ENCODE measurements around the gene MYOM1. TPM values are rescaled to one million over a fixed set of nuclear protein-coding genes. Genes with fewer than 3 reads are reported as not detected.

Gene MYOM1
- total RNA-seq, 1 experiment from 2014 or later: 0.07 TPM

DNA sequence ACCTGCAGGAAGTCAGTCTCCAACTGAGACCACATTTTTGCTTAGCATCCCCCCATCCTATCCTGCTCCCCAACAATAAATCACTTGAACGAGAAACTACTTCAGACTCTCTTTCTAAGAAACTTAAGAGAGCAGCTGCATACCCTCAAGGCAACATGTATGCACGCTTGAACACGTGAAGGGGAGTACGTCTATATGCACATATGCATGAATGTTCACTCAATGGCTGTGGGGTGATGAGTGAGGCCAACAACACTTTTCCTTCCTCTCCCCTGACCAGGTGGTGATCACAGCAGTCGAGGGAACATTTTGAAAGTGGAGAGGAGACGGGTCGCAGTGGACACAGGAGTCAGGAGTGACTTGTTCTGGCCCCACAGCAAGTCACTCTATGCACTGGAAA is 127.0 kb downstream of the MYOM1 start:
- no peaks in the 10 kb centered on the region for H3K36me3 ChIP-seq (ENCODE audit: low read depth, low read length)
- CTCF ChIA-PET: no interaction called here
- TF ChIP-seq, protein P1, sequence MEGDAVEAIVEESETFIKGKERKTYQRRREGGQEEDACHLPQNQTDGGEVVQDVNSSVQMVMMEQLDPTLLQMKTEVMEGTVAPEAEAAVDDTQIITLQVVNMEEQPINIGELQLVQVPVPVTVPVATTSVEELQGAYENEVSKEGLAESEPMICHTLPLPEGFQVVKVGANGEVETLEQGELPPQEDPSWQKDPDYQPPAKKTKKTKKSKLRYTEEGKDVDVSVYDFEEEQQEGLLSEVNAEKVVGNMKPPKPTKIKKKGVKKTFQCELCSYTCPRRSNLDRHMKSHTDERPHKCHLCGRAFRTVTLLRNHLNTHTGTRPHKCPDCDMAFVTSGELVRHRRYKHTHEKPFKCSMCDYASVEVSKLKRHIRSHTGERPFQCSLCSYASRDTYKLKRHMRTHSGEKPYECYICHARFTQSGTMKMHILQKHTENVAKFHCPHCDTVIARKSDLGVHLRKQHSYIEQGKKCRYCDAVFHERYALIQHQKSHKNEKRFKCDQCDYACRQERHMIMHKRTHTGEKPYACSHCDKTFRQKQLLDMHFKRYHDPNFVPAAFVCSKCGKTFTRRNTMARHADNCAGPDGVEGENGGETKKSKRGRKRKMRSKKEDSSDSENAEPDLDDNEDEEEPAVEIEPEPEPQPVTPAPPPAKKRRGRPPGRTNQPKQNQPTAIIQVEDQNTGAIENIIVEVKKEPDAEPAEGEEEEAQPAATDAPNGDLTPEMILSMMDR (conservative IDR thresholded peaks at IDR 0.05; ENCODE audit: low read depth, low read length): no peak
- no peak for TF ChIP-seq EZH2phosphoT487 (IDR thresholded peaks at IDR 0.05; ENCODE audit: borderline replicate concordance, low read length)
- TF ChIP-seq EZH2 (IDR thresholded peaks at IDR 0.05; ENCODE audit: low read length, unreplicated experiment): no peak

DNA sequence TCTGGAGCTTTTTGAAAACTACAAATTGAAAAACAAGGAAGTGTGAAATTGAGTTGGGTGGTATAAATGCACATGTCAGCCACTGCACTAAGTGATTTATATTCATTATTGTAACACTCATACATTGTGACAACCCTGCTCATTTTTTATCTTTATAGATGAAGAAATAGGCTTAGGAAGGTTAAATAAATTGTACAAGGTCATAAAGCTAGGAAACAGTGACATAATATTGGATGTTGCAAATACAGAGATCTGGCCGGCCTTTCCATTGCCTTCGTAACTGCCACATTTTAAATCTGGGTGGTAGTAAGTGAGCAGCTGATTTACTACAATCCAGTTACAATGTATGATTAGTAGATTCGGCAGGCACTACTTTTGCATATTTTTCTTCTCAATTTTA is 130.2 kb downstream of the MYOM1 start:
- H3K4me3 ChIP-seq (ENCODE audit: low read length): no peak overlapping the region
- no peaks in the 10 kb centered on the region for H3K27me3 ChIP-seq (ENCODE audit: low read length)
- H3K4me2 ChIP-seq (ENCODE audit: low read length): no peak overlapping the region
- H2AFZ ChIP-seq (ENCODE audit: low read length): no peak overlapping the region
- DNase-seq: no peak
- ChIA-PET CTCF (interaction anchor here (1.3 kb wide), 1 partner anchor 26 kb away, joined by 6 read pairs; no protein-coding TSS in a partner anchor), POLR2A (ENCODE audit: unreplicated experiment) (no interaction called here)
- H3K79me2 ChIP-seq (ENCODE audit: low read length): no peaks in the 10 kb centered on the region
- H3K27ac ChIP-seq (ENCODE audit: low read length): no peak overlapping the region
- peaks cover 17% of the 10 kb centered on the region for H3K4me1 ChIP-seq (ENCODE audit: insufficient read depth, low read length)
- BruUV-seq (replicated peaks): no TSS peak
- no peaks in the 10 kb centered on the region for H4K20me1 ChIP-seq (ENCODE audit: low read length)
- H3K36me3 ChIP-seq (ENCODE audit: low read depth, low read length): no peaks in the 10 kb centered on the region
- no peak overlapping the region for H3K9ac ChIP-seq (ENCODE audit: low read length)
- TF ChIP-seq, protein P1 (conservative IDR thresholded peaks at IDR 0.05; ENCODE audit: low read depth, low read length): no peak
- TF ChIP-seq EZH2phosphoT487 (IDR thresholded peaks at IDR 0.05; ENCODE audit: borderline replicate concordance, low read length) (no peak), EZH2 (IDR thresholded peaks at IDR 0.05; ENCODE audit: low read length, unreplicated experiment) (no peak)
- intact Hi-C loops (cut with micrococcal nuclease): loop anchor here (5.0 kb wide), 1 partner anchor 63 kb away; no protein-coding TSS in a partner anchor
- no peaks in the 10 kb centered on the region for H3K9me3 ChIP-seq (ENCODE audit: low read length)
- no peak for ATAC-seq
- H3F3A ChIP-seq (ENCODE audit: low read length, unreplicated experiment): no peaks in the 10 kb centered on the region
- H3K9me2 ChIP-seq (replicated peaks; ENCODE audit: low read length): no peaks in the 10 kb centered on the region

More for the DNA sequence above, 127.0 kb downstream of the MYOM1 start:
- Histone ChIP-seq H3K79me2 (ENCODE audit: low read length) (no peaks in the 10 kb centered on the region), H3K4me1 (ENCODE audit: insufficient read depth, low read length) (peaks cover 17% of the 10 kb centered on the region), H4K20me1 (ENCODE audit: low read length) (no peaks in the 10 kb centered on the region), H3K9ac (ENCODE audit: low read length) (no peak overlapping the region), H3K27me3 (ENCODE audit: low read length) (no peaks in the 10 kb centered on the region), H2AFZ (ENCODE audit: low read length) (no peak overlapping the region), H3K4me3 (ENCODE audit: low read length) (no peak overlapping the region), H3K27ac (ENCODE audit: low read length) (no peak overlapping the region), H3K9me3 (ENCODE audit: low read length) (no peaks in the 10 kb centered on the region), H3K4me2 (ENCODE audit: low read length) (peak overlapping the region; percentile 53), H3K9me2 (replicated peaks; ENCODE audit: low read length) (no peaks in the 10 kb centered on the region), H3F3A (ENCODE audit: low read length, unreplicated experiment) (no peaks in the 10 kb centered on the region)
- no TSS peak for BruUV-seq (replicated peaks)
- no peak for ATAC-seq
- intact Hi-C loops (cut with micrococcal nuclease): no loop called here
- POLR2A ChIA-PET (ENCODE audit: unreplicated experiment): no interaction called here
- DNase-seq: no peak

DNA sequence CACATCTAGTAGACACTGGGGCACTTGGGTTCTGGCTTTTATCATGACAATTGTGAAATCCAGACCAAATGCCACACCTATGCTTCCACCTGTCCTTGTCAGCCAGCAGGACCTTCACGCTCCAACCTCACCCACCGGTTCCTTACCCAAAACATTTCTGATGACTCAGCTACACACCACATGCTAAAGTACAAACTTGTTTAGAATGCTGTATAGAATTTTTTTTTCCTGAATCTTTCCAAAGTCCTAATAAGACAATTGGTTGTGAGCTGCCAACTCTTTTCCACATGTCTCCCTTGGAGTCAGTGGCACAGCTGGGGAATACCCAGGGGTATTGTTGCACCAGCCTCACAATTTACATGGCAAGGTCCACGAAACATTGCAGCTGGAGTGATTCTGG is 131.3 kb downstream of the MYOM1 start:
- H3K4me1 ChIP-seq (ENCODE audit: insufficient read depth, low read length): peaks cover 8% of the 10 kb centered on the region

More for the DNA sequence above, 131.3 kb downstream of the MYOM1 start:
- ChIA-PET CTCF (interaction anchor here (0.5 to 1.3 kb wide), 4 partner anchors 14 to 1066 kb away, joined by 3 to 6 read pairs (median 4); no protein-coding TSS in a partner anchor), POLR2A (ENCODE audit: unreplicated experiment) (no interaction called here)
- DNase-seq (no peak), ATAC-seq (no peak)
- no TSS peak for BruUV-seq (replicated peaks)
- no peaks in the 10 kb centered on the region for H3F3A ChIP-seq (ENCODE audit: low read length, unreplicated experiment)
- H3K27ac ChIP-seq (ENCODE audit: low read length): no peak overlapping the region
- no peaks in the 10 kb centered on the region for H3K9me2 ChIP-seq (replicated peaks; ENCODE audit: low read length)
- H4K20me1 ChIP-seq (ENCODE audit: low read length): no peaks in the 10 kb centered on the region
- H3K9ac ChIP-seq (ENCODE audit: low read length): no peak overlapping the region
- H3K79me2 ChIP-seq (ENCODE audit: low read length): no peaks in the 10 kb centered on the region
- TF ChIP-seq EZH2phosphoT487 (IDR thresholded peaks at IDR 0.05; ENCODE audit: borderline replicate concordance, low read length) (no peak), EZH2 (IDR thresholded peaks at IDR 0.05; ENCODE audit: low read length, unreplicated experiment) (no peak)
- TF ChIP-seq, protein P1 (conservative IDR thresholded peaks at IDR 0.05; ENCODE audit: low read depth, low read length): no peak
- H3K9me3 ChIP-seq (ENCODE audit: low read length): no peaks in the 10 kb centered on the region
- H3K4me2 ChIP-seq (ENCODE audit: low read length): no peak overlapping the region
- no peaks in the 10 kb centered on the region for H3K27me3 ChIP-seq (ENCODE audit: low read length)
- no peak overlapping the region for H3K4me3 ChIP-seq (ENCODE audit: low read length)
- intact Hi-C loops (cut with micrococcal nuclease): loop anchor here (5.0 kb wide), 1 partner anchor 64 kb away; no protein-coding TSS in a partner anchor
- no peaks in the 10 kb centered on the region for H3K36me3 ChIP-seq (ENCODE audit: low read depth, low read length)
- no peak overlapping the region for H2AFZ ChIP-seq (ENCODE audit: low read length)
